ENCODE measurements around the gene UBE2G2. TPM values are rescaled to one million over a fixed set of nuclear protein-coding genes. Genes with fewer than 3 reads are reported as not detected.

The UBE2G2 gene
- polyA plus RNA-seq, 1 donor = 86.3 TPM

DNA sequence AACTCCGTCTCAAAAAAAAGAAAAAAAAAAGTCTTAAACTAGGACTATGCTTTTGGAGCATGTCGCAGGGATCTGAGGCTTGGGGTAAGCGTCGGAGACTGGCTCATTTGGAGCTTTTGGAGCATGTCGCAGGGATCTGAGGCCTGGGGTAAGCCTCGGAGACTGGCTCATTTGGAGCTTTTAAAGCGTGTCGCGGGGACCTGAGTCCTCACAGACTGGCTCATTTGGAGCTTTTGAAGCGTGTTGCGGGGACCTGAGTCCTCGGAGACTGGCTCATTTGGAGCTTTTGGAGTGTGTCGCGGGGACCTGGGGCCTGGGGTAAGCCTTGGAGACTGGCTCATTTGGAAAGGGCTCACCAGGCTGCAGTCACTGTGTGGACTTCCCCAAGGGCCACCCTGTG lies 76.7 kb downstream of the UBE2G2 start:
- DNase-seq = no peak

- DNase-seq = no peak
Measured at GRCh38 chr21:44724196-44724595, 77.4 kb downstream of the UBE2G2 start.

- no peak for DNase-seq
Measured at GRCh38 chr21:44723177-44724131, 78.2 kb downstream of the UBE2G2 start.

GRCh38 chr21:44722731-44723130 lies 78.9 kb downstream of the UBE2G2 start:
- DNase-seq = no peak

DNA sequence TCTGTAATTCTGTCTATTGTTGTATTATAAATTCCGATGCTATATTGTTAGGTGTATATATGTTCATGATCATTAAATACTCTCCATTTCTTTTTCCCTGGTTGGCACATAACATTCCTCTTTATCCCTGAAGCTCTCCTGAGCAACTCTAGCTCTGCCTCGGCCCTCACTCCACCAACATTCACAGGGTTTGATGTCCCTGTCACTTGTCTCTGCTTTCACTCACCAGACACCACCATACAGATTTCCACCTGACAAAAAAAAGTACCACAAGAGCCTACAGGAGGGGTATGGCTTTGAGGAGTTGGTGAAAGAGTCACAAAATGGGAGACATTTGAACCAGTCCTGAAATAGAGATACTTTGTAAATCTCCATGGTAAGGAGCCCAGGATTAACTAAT lies 81.5 kb downstream of the UBE2G2 start:
- DNase-seq = no peak

Other genes with a start within 250 kb of the UBE2G2 start
- not detected for gene KRTAP10-3, start 243.0 kb downstream of the UBE2G2 start, polyA plus RNA-seq (ENCODE audit: insufficient read length)
- gene KRTAP10-4, start 228.1 kb downstream of the UBE2G2 start, polyA plus RNA-seq (ENCODE audit: insufficient read length) = not detected
- gene KRTAP10-5, start 221.2 kb downstream of the UBE2G2 start, polyA plus RNA-seq (ENCODE audit: insufficient read length) = not detected
- gene KRTAP10-6, start 209.3 kb downstream of the UBE2G2 start, polyA plus RNA-seq (ENCODE audit: insufficient read length) = not detected
- gene KRTAP10-7, start 201.2 kb downstream of the UBE2G2 start, polyA plus RNA-seq (ENCODE audit: insufficient read length) = not detected
- not detected for gene KRTAP10-8, start 189.7 kb downstream of the UBE2G2 start, polyA plus RNA-seq (ENCODE audit: insufficient read length)
- not detected for gene KRTAP10-9, start 174.7 kb downstream of the UBE2G2 start, polyA plus RNA-seq (ENCODE audit: insufficient read length)
- not detected for gene KRTAP10-10, start 164.5 kb downstream of the UBE2G2 start, polyA plus RNA-seq (ENCODE audit: insufficient read length)
- not detected for gene KRTAP10-11, start 155.4 kb downstream of the UBE2G2 start, polyA plus RNA-seq (ENCODE audit: insufficient read length)
- gene KRTAP12-4, start 147.2 kb downstream of the UBE2G2 start, polyA plus RNA-seq (ENCODE audit: insufficient read length) = not detected
- not detected for gene KRTAP12-3, start 143.9 kb downstream of the UBE2G2 start, polyA plus RNA-seq (ENCODE audit: insufficient read length)
- not detected for gene KRTAP12-2, start 134.9 kb downstream of the UBE2G2 start, polyA plus RNA-seq (ENCODE audit: insufficient read length)
- gene KRTAP12-1, start 119.7 kb downstream of the UBE2G2 start, polyA plus RNA-seq (ENCODE audit: insufficient read length) = not detected
- not detected for gene KRTAP10-12, start 104.6 kb downstream of the UBE2G2 start, polyA plus RNA-seq (ENCODE audit: insufficient read length)
- 0.14 TPM for gene TSPEAR, start 90.2 kb downstream of the UBE2G2 start, polyA plus RNA-seq (ENCODE audit: insufficient read length)
- gene SUMO3, start 16.2 kb upstream of the UBE2G2 start, polyA plus RNA-seq (ENCODE audit: insufficient read length) = 61.7 TPM
- 131 TPM for gene PTTG1IP, start 71.9 kb upstream of the UBE2G2 start, polyA plus RNA-seq (ENCODE audit: insufficient read length)
- 21.0 TPM for gene ITGB2, start 119.1 kb upstream of the UBE2G2 start, polyA plus RNA-seq (ENCODE audit: insufficient read length)
- 21.2 TPM for gene SLX9, start 138.2 kb upstream of the UBE2G2 start, polyA plus RNA-seq (ENCODE audit: insufficient read length)

Data from hindlimb muscle (tissue), 1 donor.